IMR-90 (cell line): ENCODE data around the gene VLDLR. TPM values are rescaled to one million over a fixed set of nuclear protein-coding genes. Genes with fewer than 3 reads are reported as not detected.

ENCODE experiments used
- ATAC-seq: fragments of 200-7000 bp; cut with Tn5 transposase; 2 replicates; pipeline ENCODE4 v1.9.1; 2020; ENCODE audit warnings: low read depth, mild to moderate bottlenecking, moderate library complexity
- BruUV-seq: library from RNA; stranded (reverse); fragments of 400-500 nt; replicated peaks from 2 replicates; lab custom pipeline; 2021; lab: Mats Ljungman, UMichigan
- CTCF ChIA-PET: fragments of 300-600 bp; formaldehyde crosslinking; extraction: SDS; loops from one replicate; lab custom pipeline; 2021; ENCODE audit warnings: antibody characterized with exemption; lab: Yijun Ruan, JAX
- POLR2A ChIA-PET: fragments of 300-600 bp; sonication (Branson Sonifier 250); formaldehyde crosslinking; loops from one replicate; lab custom pipeline; 2022; ENCODE audit warnings: antibody characterized with exemption; ENCODE audit not compliant: unreplicated experiment; lab: Charles Lee
- DNase-seq: peaks from one replicate; pipeline ENCODE4 v3.0.0; 2013
- H2AFZ ChIP-seq: replicated peaks from 2 replicates; pipeline ENCODE3; 2013; ENCODE audit warnings: low read length, mild to moderate bottlenecking; ENCODE audit not compliant: poor library complexity
- H2AK5ac ChIP-seq: 2 replicates; pipeline ENCODE4 v1.6.1; 2013; ENCODE audit warnings: low read depth, low read length, inconsistent platforms
- H2AK9ac ChIP-seq: replicated peaks from 2 replicates; pipeline ENCODE3; 2013; ENCODE audit warnings: mild to moderate bottlenecking, low read depth, low read length, moderate library complexity; ENCODE audit not compliant: poor library complexity
- H2BK120ac ChIP-seq: 2 replicates; pipeline ENCODE4 v1.6.1; 2013; ENCODE audit warnings: low read depth, low read length, inconsistent platforms
- H2BK15ac ChIP-seq: 3 replicates; pipeline ENCODE4 v1.6.1; 2013; ENCODE audit warnings: low read depth, low read length, inconsistent platforms
- H2BK20ac ChIP-seq: 2 replicates; pipeline ENCODE4 v1.6.1; 2013; ENCODE audit warnings: low read depth, mild to moderate bottlenecking, inconsistent platforms, low read length, moderate library complexity
- H2BK5ac ChIP-seq: 2 replicates; pipeline ENCODE4 v1.6.1; 2013; ENCODE audit warnings: mild to moderate bottlenecking, low read depth, low read length, inconsistent platforms; ENCODE audit not compliant: poor library complexity, severe bottlenecking
- H3K14ac ChIP-seq: replicated peaks from 2 replicates; pipeline ENCODE4 v1.6.1; 2013; ENCODE audit warnings: low read depth, low read length, inconsistent platforms
- H3K18ac ChIP-seq: 2 replicates; pipeline ENCODE4 v1.6.1; 2013; ENCODE audit warnings: low read depth, low read length, control low read depth
- H3K23ac ChIP-seq: 2 replicates; pipeline ENCODE4 v1.6.1; 2013; ENCODE audit warnings: low read depth, low read length, inconsistent platforms
- H3K27ac ChIP-seq: 2 replicates; pipeline ENCODE4 v1.5.1; 2013; ENCODE audit warnings: mild to moderate bottlenecking, control low read depth, low read length; ENCODE audit not compliant: insufficient read depth
- H3K27me3 ChIP-seq: 2 replicates; pipeline ENCODE4 v1.6.1; 2013; ENCODE audit warnings: low read length; ENCODE audit not compliant: control insufficient read depth, insufficient read depth
- H3K36me3 ChIP-seq: 2 replicates; pipeline ENCODE4 v1.6.1; 2013; ENCODE audit warnings: low read length, mixed read lengths; ENCODE audit not compliant: control insufficient read depth, insufficient read depth
- H3K4ac ChIP-seq: 2 replicates; pipeline ENCODE4 v1.6.1; 2013; ENCODE audit warnings: low read depth, low read length, inconsistent platforms
- H3K4me1 ChIP-seq: 2 replicates; pipeline ENCODE4 v1.6.1; 2013; ENCODE audit warnings: low read length, mixed read lengths; ENCODE audit not compliant: control insufficient read depth, insufficient read depth
- H3K4me2 ChIP-seq: 2 replicates; pipeline ENCODE4 v1.6.1; 2013; ENCODE audit warnings: low read depth, mild to moderate bottlenecking, control low read depth, low read length, moderate library complexity
- H3K4me3 ChIP-seq: 2 replicates; pipeline ENCODE4 v1.5.1; 2013; ENCODE audit warnings: low read depth, mild to moderate bottlenecking, control low read depth, low read length, moderate library complexity; ENCODE audit not compliant: insufficient read depth
- H3K56ac ChIP-seq: 2 replicates; pipeline ENCODE4 v1.6.1; 2013; ENCODE audit warnings: low read length, inconsistent platforms; ENCODE audit not compliant: insufficient read depth; ENCODE audit errors: extremely low read depth
- H3K79me1 ChIP-seq, 2 experiments: 2 replicates each; pipeline ENCODE4 v1.6.1; 2013; ENCODE audit warnings: low read length in 2 of 2, inconsistent platforms in 1 of 2, low read depth in 1 of 2
- H3K9ac ChIP-seq: 2 replicates; pipeline ENCODE4 v1.6.1; 2013; ENCODE audit warnings: low read depth, low read length, control low read depth
- H3K9me1 ChIP-seq: 2 replicates; pipeline ENCODE4 v1.6.1; 2013; ENCODE audit warnings: low read length, inconsistent platforms; ENCODE audit not compliant: insufficient read depth
- H3K9me3 ChIP-seq: 2 replicates; pipeline ENCODE4 v1.6.1; 2013; ENCODE audit warnings: low read length; ENCODE audit not compliant: control insufficient read depth, insufficient read depth
- H4K20me1 ChIP-seq: 2 replicates; pipeline ENCODE4 v1.6.1; 2013; ENCODE audit warnings: low read length, inconsistent platforms; ENCODE audit not compliant: insufficient read depth
- H4K5ac ChIP-seq: 2 replicates; pipeline ENCODE4 v1.6.1; 2013; ENCODE audit warnings: mild to moderate bottlenecking, low read depth, low read length, control low read depth
- H4K8ac ChIP-seq, 2 experiments: 2 replicates each; pipeline ENCODE4 v1.6.1; 2013; ENCODE audit warnings: low read depth in 2 of 2, low read length in 2 of 2, control low read depth in 1 of 2, inconsistent platforms in 1 of 2
- H4K91ac ChIP-seq: 2 replicates; pipeline ENCODE4 v1.6.1; 2013; ENCODE audit warnings: low read depth, low read length, inconsistent platforms; ENCODE audit not compliant: insufficient read depth
- CEBPB ChIP-seq: IDR thresholded peaks from 2 replicates; pipeline ENCODE4 v1.6.1; 2012; ENCODE audit warnings: low read depth, low read length, improper control_type of control experiment
- WGBS, 2 experiments: methylation state at CpG; one replicate each; pipeline versions ENCODE4 v1.1.5 to v1.1.7; 2013; ENCODE audit warnings: missing lambda C conversion rate in 2 of 2; ENCODE audit not compliant: insufficient read length in 1 of 2; ENCODE audit errors: extremely low coverage in 2 of 2; 5-methylcytosine and 5-hydroxymethylcytosine counted together
- dilution Hi-C: fragments of 300-500 bp; cut with HindIII; formaldehyde crosslinking; loops from one replicate; pipeline ENCODE4 v1.14.3; 2018; ENCODE audit warnings: low sequenced_read_pairs; ENCODE audit not compliant: unreplicated experiment
- in situ Hi-C: fragments of 300-500 bp; cut with MboI; formaldehyde crosslinking; loops from 3 replicates; pipeline ENCODE4 v1.14.3; 2019; ENCODE audit warnings: low sequenced_read_pairs, inconsistent platforms, mixed read lengths
- intact Hi-C: fragments of 100-400 bp; cut with micrococcal nuclease; formaldehyde crosslinking; loops from 2 replicates; pipeline ENCODE4 v1.10.0; 2022
- polyA plus RNA-seq, 3 experiments: library from polyadenylated mRNA; depleted of rRNA; stranded (reverse); fragments of >200 nt; gene quantifications; 2 replicates each; pipeline ENCODE4 v1.2.3, GENCODE V29; 2012; ENCODE audit warnings: low replicate concordance in 1 of 3
- total RNA-seq: library from RNA; depleted of rRNA; stranded (reverse); fragments of >200 nt; gene quantifications from 2 replicates; pipeline ENCODE4 v1.2.3, GENCODE V29; 2012
- TF ChIP-seq, protein P1 (sequence below): conservative IDR thresholded peaks from 2 replicates; pipeline ENCODE4 v1.5.1; 2012; ENCODE audit warnings: mild to moderate bottlenecking, low read depth, low read length, improper control_type of control experiment

The VLDLR gene
- total and polyA plus RNA-seq, 2 of the 4 experiments (the other 2 are of a cell fraction): 9.0 to 10.2 TPM

DNA sequence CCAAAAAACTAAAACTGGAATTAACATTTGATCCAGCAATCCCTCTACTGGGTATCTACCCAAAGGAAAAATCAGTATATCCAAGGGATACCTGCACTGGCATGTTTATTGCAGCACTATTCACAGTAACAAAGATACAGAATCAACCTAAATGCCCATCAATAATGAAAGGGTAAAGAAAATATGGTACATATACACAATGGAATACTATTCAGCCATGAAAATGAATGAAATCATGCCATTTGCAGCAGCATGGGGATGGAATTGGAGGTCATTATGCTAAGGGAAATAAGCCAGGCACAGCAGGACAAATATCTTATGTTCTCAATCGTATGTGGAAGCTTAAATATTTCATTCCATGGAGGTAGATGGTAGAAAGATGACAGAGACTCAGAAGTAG lies 9.7 kb downstream of the VLDLR start:
- no CpG with 5 or more reads among the region's 1 CpG for WGBS, 2 experiments
- Histone ChIP-seq H3K36me3 (peaks cover under 1% of the 10 kb centered on the region; the same call in 1 of the 2 replicates), H4K91ac (no peak overlapping the region), H2AFZ (no peak overlapping the region), H3K4me2 (no peak overlapping the region), H3K4ac (no peak overlapping the region), H4K5ac (no peak overlapping the region), H3K79me1 (peaks cover 10 to 48% of the 10 kb centered on the region in 2 experiments), H4K20me1 (peaks cover 15% of the 10 kb centered on the region; the same call in 1 of the 2 replicates), H3K56ac (no peak overlapping the region), H2AK9ac (no peak overlapping the region), H2BK20ac (no peak overlapping the region), H3K14ac (no peak overlapping the region), H2BK15ac (no peak overlapping the region), H3K4me3 (no peak overlapping the region), H2BK5ac (no peak overlapping the region), H3K9me3 (no peaks in the 10 kb centered on the region), H2AK5ac (no peak overlapping the region), H3K4me1 (no peaks in the 10 kb centered on the region; the same call in 1 of the 2 replicates), H3K27me3 (no peaks in the 10 kb centered on the region), H3K27ac (no peak overlapping the region), H3K9me1 (no peaks in the 10 kb centered on the region), H3K9ac (no peak overlapping the region), H3K18ac (no peak overlapping the region), H3K23ac (no peak overlapping the region), H4K8ac (no peak overlapping the region), H2BK120ac (no peak overlapping the region)
- in situ Hi-C loops: no loop called here
- intact Hi-C loops: no loop called here
- DNase-seq (no peak), ATAC-seq (no peak)
- ChIA-PET CTCF (no interaction called here), POLR2A (no interaction called here)
- no TSS peak for BruUV-seq
- TF ChIP-seq CEBPB: no peak
- TF ChIP-seq, protein P1, sequence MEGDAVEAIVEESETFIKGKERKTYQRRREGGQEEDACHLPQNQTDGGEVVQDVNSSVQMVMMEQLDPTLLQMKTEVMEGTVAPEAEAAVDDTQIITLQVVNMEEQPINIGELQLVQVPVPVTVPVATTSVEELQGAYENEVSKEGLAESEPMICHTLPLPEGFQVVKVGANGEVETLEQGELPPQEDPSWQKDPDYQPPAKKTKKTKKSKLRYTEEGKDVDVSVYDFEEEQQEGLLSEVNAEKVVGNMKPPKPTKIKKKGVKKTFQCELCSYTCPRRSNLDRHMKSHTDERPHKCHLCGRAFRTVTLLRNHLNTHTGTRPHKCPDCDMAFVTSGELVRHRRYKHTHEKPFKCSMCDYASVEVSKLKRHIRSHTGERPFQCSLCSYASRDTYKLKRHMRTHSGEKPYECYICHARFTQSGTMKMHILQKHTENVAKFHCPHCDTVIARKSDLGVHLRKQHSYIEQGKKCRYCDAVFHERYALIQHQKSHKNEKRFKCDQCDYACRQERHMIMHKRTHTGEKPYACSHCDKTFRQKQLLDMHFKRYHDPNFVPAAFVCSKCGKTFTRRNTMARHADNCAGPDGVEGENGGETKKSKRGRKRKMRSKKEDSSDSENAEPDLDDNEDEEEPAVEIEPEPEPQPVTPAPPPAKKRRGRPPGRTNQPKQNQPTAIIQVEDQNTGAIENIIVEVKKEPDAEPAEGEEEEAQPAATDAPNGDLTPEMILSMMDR: no peak
- dilution Hi-C loops: no loop called here
